Urinary bladder (tissue), 4 donors: ENCODE data around the gene HAND2. TPM values are rescaled to one million over a fixed set of nuclear protein-coding genes. Genes with fewer than 3 reads are reported as not detected.

Source experiments
- DNase-seq: peaks from one replicate; pipeline ENCODE4 v3.0.0-alpha.2; 2015; ENCODE audit errors: extremely low spot score
- H3K27ac ChIP-seq: one replicate; pipeline ENCODE4 v1.5.1; 2013; ENCODE audit warnings: low read depth, mild to moderate bottlenecking, moderate library complexity
- H3K36me3 ChIP-seq: one replicate; pipeline ENCODE4 v1.6.1; 2013; ENCODE audit warnings: mild to moderate bottlenecking, moderate library complexity; ENCODE audit not compliant: insufficient read depth
- H3K4me1 ChIP-seq: one replicate; pipeline ENCODE4 v1.6.1; 2013; ENCODE audit warnings: mild to moderate bottlenecking, moderate library complexity; ENCODE audit not compliant: insufficient read depth
- H3K4me3 ChIP-seq: one replicate; pipeline ENCODE4 v1.5.1; 2013; ENCODE audit warnings: low read depth, low read length
- WGBS: extraction: QIAGEN DNeasy Blood & Tissue Kit; methylation state at CpG from one replicate; pipeline ENCODE4 v1.1.7; 2013; 5-methylcytosine and 5-hydroxymethylcytosine counted together
- polyA plus RNA-seq: library from polyadenylated mRNA; stranded (reverse); fragments of 200-250 nt; gene quantifications from one replicate; pipeline ENCODE4 v1.2.3, GENCODE V29; 2013
- total RNA-seq: library from RNA; depleted of rRNA; stranded (reverse); fragments of >200 nt; gene quantifications from one replicate; pipeline ENCODE4 v1.2.3, GENCODE V29; 2014
- donor health status: healthy with polysubstance abuse.
- donor health status: healthy.

HAND2 gene
- total and polyA plus RNA-seq, 2 donors, result 14.5 to 75.1 TPM

- Histone ChIP-seq H3K36me3 (no peaks in the 10 kb centered on the region), H3K27ac (no peak overlapping the region), H3K4me3 (no peak overlapping the region), H3K4me1 (no peaks in the 10 kb centered on the region)
- no peak for DNase-seq
- WGBS, result 80% methylated on average over 5 of the region's 5 CpGs
These were observed 51.7 kb downstream of the HAND2 start for GRCh38 chr4:173478201-173478912.

DNA sequence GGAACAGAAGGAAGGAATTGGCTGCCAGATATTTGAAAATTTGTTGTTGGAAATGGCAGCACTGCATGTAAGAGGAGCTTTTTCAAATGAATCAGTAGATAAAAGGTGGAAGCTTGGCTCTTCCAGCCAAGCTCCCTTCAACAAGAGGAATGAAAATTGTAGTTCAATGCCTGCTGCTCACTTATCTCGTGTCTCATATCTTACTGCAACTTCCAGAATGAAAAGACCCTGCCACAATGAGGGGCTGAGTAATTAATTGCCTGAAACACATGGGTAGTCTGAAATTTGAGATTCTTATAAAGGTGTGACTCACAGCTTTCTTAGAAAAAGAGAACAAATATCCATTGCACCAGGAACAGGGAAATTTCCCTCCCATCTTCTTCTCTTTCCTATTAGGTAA is 53.0 kb downstream of the HAND2 start:
- H3K27ac ChIP-seq, result no peak overlapping the region
- H3K36me3 ChIP-seq, result no peaks in the 10 kb centered on the region
- no peaks in the 10 kb centered on the region for H3K4me1 ChIP-seq
- WGBS, result 75% methylated on average over 1 of the region's 1 CpG
- H3K4me3 ChIP-seq, result no peak overlapping the region
- DNase-seq, result no peak

Other genes with a start within 250 kb of the HAND2 start
- gene HMGB2, start 195.9 kb downstream of the HAND2 start, total RNA-seq, result 94.1 TPM
- 109 TPM for gene HMGB2, start 195.9 kb downstream of the HAND2 start, polyA plus RNA-seq
- gene SAP30, start 159.3 kb downstream of the HAND2 start, total RNA-seq, result 16.6 TPM
- 24.8 TPM for gene SAP30, start 159.3 kb downstream of the HAND2 start, polyA plus RNA-seq
- 2.4 TPM for gene SCRG1, start 131.1 kb downstream of the HAND2 start, total RNA-seq
- 12.6 TPM for gene SCRG1, start 131.1 kb downstream of the HAND2 start, polyA plus RNA-seq